Keratinocyte (primary cell): ENCODE data around the gene ERC1. TPM values are rescaled to one million over a fixed set of nuclear protein-coding genes. Genes with fewer than 3 reads are reported as not detected.
A peak's percentile ranks its signal among the peaks of the same experiment; 100 is the strongest.

Experiments
- DNase-seq: peaks from one replicate; pipeline ENCODE4 v3.0.0-alpha.2; 2011; ENCODE audit warnings: low read depth, missing footprints, low spot score
- FAIRE-seq: peaks from 2 replicates; lab custom pipeline; 2011; peaks lifted over from hg19 to GRCh38; lab: Jason Lieb, UNC
- H2AFZ ChIP-seq: 2 replicates; pipeline ENCODE4 v1.6.0; 2012; ENCODE audit warnings: low read length, control low read depth, inconsistent platforms; ENCODE audit not compliant: control insufficient read depth
- H3K27ac ChIP-seq: 2 replicates; pipeline ENCODE4 v1.5.1; 2011; ENCODE audit warnings: low read length; ENCODE audit not compliant: control insufficient read depth, insufficient read depth
- H3K27me3 ChIP-seq: 3 replicates; pipeline ENCODE4 v1.6.0; 2011; ENCODE audit warnings: low read length; ENCODE audit not compliant: control insufficient read depth, insufficient read depth; ENCODE audit errors: extremely low read depth
- H3K36me3 ChIP-seq, 2 experiments: 2 replicates in 1 of 2; 3 replicates in 1 of 2; pipeline ENCODE4 v1.5.1; 2011; ENCODE audit warnings: low read length in 2 of 2, mild to moderate bottlenecking in 1 of 2; ENCODE audit not compliant: control insufficient read depth in 2 of 2, insufficient read depth in 2 of 2; ENCODE audit errors: extremely low read depth in 1 of 2
- H3K4me1 ChIP-seq: 3 replicates; pipeline ENCODE4 v1.5.1; 2011; ENCODE audit warnings: low read length; ENCODE audit not compliant: control insufficient read depth, insufficient read depth; ENCODE audit errors: extremely low read depth
- H3K4me2 ChIP-seq: 3 replicates; pipeline ENCODE4 v1.6.0; 2011; ENCODE audit warnings: low read depth, low read length; ENCODE audit not compliant: control insufficient read depth, insufficient read depth; ENCODE audit errors: extremely low read depth
- H3K4me3 ChIP-seq, 3 experiments: fragments of 200-600 bp in 1 of 3; sonication (generic) in 1 of 3; 2 replicates in 2 of 3; 3 replicates in 1 of 3; pipeline ENCODE4 v1.5.1; 2011 to 2016; ENCODE audit warnings: low read length in 3 of 3, mild to moderate bottlenecking in 3 of 3, control low read depth in 2 of 3, inconsistent platforms in 1 of 3, low read depth in 1 of 3, mixed read lengths in 1 of 3, mixed run types in 1 of 3, moderate library complexity in 1 of 3; ENCODE audit not compliant: control insufficient read depth in 2 of 3, insufficient read depth in 2 of 3; ENCODE audit errors: extremely low read depth in 1 of 3
- H3K79me2 ChIP-seq: 2 replicates; pipeline ENCODE4 v1.6.0; 2012; ENCODE audit warnings: low read length; ENCODE audit not compliant: control insufficient read depth, insufficient read depth
- H3K9ac ChIP-seq: 3 replicates; pipeline ENCODE4 v1.6.0; 2011; ENCODE audit warnings: low read length; ENCODE audit not compliant: control insufficient read depth, insufficient read depth; ENCODE audit errors: extremely low read depth
- H3K9me1 ChIP-seq: 3 replicates; pipeline ENCODE4 v1.6.0; 2011; ENCODE audit warnings: low read length; ENCODE audit not compliant: control insufficient read depth, insufficient read depth; ENCODE audit errors: extremely low read depth
- H3K9me3 ChIP-seq: 2 replicates; pipeline ENCODE4 v1.5.1; 2012; ENCODE audit warnings: low read depth, low read length; ENCODE audit not compliant: control insufficient read depth
- H4K20me1 ChIP-seq: 3 replicates; pipeline ENCODE4 v1.6.0; 2011; ENCODE audit warnings: low read length; ENCODE audit not compliant: control insufficient read depth, insufficient read depth; ENCODE audit errors: extremely low read depth
- EZH2 ChIP-seq: IDR thresholded peaks from one replicate; pipeline ENCODE4 v1.6.1; 2012; ENCODE audit warnings: inconsistent platforms, mild to moderate bottlenecking, low read length, moderate library complexity
- dilution Hi-C: fragments of 300-500 bp; cut with MboI; formaldehyde crosslinking; loops from one replicate; pipeline ENCODE4 v1.7.0; 2020; ENCODE audit warnings: low sequenced_read_pairs; ENCODE audit not compliant: extremely low pct_ligation_motif_present
- polyA plus RNA-seq, 5 experiments: library from polyadenylated mRNA; depleted of rRNA in 3 of 5; stranded (reverse) in 3 of 5; stranded (forward) in 1 of 5; unstranded in 1 of 5; fragments of >200 nt; gene quantifications; 1 replicate in 1 of 5; 2 replicates in 3 of 5; 3 replicates in 1 of 5; pipeline versions ENCODE4 v1.2.1 to v1.2.3, GENCODE V29; 2011 to 2012; ENCODE audit warnings: missing spikeins in 2 of 5, low read depth in 1 of 5, low replicate concordance in 1 of 5
- TF ChIP-seq, protein P1 (sequence below), 3 experiments: IDR thresholded peaks in 1 of 3; conservative IDR thresholded peaks in 1 of 3; optimal IDR thresholded peaks in 1 of 3; 2 replicates in 2 of 3; 3 replicates in 1 of 3; pipeline versions ENCODE3 to v1.5.1; 2011; ENCODE audit warnings: low read length in 3 of 3, mild to moderate bottlenecking in 3 of 3, moderate library complexity in 2 of 3, control low read depth in 1 of 3, inconsistent platforms in 1 of 3; ENCODE audit not compliant: insufficient read depth in 2 of 3; ENCODE audit errors: extremely low read depth in 1 of 3

The ERC1 gene
- polyA plus RNA-seq, 1 donor (not counting 4 experiments of a cell fraction or from before 2014, with no cell fraction given), result 16.1 TPM

DNA sequence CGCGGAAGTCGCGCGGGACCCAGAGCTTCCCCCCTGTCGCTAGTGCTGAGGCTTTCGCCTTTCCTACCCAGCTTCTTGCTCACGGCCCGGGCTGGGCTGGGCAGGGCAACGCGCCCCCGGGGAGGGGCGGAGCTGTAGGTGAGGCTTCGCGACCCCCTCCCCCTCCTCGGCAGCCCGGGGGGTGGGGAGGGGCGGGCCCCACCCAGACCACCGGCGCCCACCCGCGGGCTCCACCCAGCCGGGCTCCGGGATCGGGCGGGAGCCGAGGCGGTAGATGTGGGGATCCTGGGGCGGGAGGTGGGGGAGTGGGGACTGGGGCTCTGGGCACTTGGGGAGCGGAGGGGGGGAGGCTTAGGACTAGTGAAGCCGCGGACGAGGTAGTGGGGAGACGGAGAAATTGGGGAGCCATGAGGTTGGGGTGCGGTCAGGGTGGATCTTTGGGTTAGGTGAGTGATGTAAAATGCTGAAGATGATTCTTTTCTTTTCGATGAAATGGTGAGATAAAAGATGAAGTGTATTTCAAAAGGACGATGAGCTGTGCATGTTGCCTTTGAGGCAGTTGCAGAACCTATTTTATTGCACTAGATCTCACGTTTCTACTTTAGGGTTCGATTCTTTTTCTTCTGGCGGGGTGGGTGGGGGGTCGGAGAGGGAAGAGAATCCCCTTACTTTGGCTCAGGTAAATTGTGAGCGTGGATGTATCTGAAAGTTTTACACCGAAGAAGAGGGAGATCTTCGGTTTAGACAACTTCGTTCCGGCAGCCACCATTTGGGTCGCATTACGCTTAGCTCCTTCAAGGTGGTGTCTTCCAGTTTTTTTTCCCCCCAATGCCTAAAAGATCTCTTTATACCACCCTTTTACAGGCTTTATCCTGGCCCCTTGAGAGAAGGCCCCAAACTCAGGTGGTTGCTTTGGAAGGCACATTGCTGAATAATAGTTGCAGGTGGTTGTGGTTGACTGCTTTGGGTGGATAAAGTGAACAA lies 619 bp downstream of the ERC1 start:
- H3K27me3 ChIP-seq, result no peaks in the 10 kb centered on the region
- peak overlapping the region; percentile 73 to 74 (median 73) for H3K4me3 ChIP-seq
- H3K36me3 ChIP-seq, result no peaks in the 10 kb centered on the region
- TF ChIP-seq, protein P1, sequence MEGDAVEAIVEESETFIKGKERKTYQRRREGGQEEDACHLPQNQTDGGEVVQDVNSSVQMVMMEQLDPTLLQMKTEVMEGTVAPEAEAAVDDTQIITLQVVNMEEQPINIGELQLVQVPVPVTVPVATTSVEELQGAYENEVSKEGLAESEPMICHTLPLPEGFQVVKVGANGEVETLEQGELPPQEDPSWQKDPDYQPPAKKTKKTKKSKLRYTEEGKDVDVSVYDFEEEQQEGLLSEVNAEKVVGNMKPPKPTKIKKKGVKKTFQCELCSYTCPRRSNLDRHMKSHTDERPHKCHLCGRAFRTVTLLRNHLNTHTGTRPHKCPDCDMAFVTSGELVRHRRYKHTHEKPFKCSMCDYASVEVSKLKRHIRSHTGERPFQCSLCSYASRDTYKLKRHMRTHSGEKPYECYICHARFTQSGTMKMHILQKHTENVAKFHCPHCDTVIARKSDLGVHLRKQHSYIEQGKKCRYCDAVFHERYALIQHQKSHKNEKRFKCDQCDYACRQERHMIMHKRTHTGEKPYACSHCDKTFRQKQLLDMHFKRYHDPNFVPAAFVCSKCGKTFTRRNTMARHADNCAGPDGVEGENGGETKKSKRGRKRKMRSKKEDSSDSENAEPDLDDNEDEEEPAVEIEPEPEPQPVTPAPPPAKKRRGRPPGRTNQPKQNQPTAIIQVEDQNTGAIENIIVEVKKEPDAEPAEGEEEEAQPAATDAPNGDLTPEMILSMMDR (optimal IDR thresholded peaks at IDR 0.05 in 1 of 3, IDR thresholded peaks at IDR 0.05 in 1 of 3, conservative IDR thresholded peaks at IDR 0.05 in 1 of 3; ENCODE audit: extremely low read depth in 1 of 3, insufficient read depth in 2 of 3, low read length in 3 of 3), result no peak
- TF ChIP-seq EZH2, result no peak
- no peak for FAIRE-seq
- dilution Hi-C loops, result no loop called here
- H4K20me1 ChIP-seq, result no peaks in the 10 kb centered on the region
- H3K9ac ChIP-seq, result peak overlapping the region; percentile 97
- no peak for DNase-seq
- H3K4me2 ChIP-seq, result peak overlapping the region; percentile 80
- H3K9me3 ChIP-seq, result no peaks in the 10 kb centered on the region
- peaks cover 37% of the 10 kb centered on the region for H3K4me1 ChIP-seq
- peak overlapping the region; percentile 90 for H3K27ac ChIP-seq
- peak overlapping the region; percentile 76 for H2AFZ ChIP-seq
- H3K79me2 ChIP-seq, result peaks cover 52% of the 10 kb centered on the region
- no peaks in the 10 kb centered on the region for H3K9me1 ChIP-seq

DNA sequence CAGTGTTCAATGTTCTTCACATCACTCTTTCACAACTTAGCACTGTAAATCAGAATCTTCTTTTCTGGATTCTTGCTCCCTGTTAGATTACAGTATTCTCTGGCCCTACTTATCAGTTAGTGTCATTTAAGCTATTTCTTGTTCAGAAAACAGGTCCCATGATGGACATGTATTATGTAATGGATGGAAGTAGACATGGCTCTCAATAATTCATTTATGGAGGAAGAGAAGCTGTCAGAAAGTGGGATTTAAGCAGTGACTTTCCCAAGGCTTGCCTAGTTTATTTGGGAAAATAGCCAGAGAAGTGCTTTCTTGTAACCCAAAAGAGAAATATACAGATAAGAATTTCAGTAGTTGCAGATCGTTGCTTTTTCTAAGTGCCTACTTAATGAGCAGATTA lies 1.6 kb downstream of the ERC1 start:
- Histone ChIP-seq H3K79me2 (peaks cover 63% of the 10 kb centered on the region), H3K4me2 (peak overlapping the region; percentile 80), H4K20me1 (no peaks in the 10 kb centered on the region), H3K27ac (peak overlapping the region; percentile 90), H3K4me3 (peak overlapping the region; percentile 73 to 74 (median 73)), H2AFZ (no peak overlapping the region), H3K9me1 (no peaks in the 10 kb centered on the region), H3K36me3 (no peaks in the 10 kb centered on the region), H3K9ac (peak overlapping the region; percentile 97), H3K9me3 (no peaks in the 10 kb centered on the region), H3K27me3 (no peaks in the 10 kb centered on the region), H3K4me1 (peaks cover 37% of the 10 kb centered on the region)
- dilution Hi-C loops, result no loop called here
- FAIRE-seq (peak; percentile 17), DNase-seq (no peak)
- TF ChIP-seq EZH2, result no peak
- TF ChIP-seq, protein P1 (optimal IDR thresholded peaks at IDR 0.05 in 1 of 3, IDR thresholded peaks at IDR 0.05 in 1 of 3, conservative IDR thresholded peaks at IDR 0.05 in 1 of 3; ENCODE audit: extremely low read depth in 1 of 3, insufficient read depth in 2 of 3, low read length in 3 of 3), result no peak
